HEK293T (cell line): Measurements from ENCODE around the gene NRIP1.

Experiments
- BHLHE40 ChIP-seq: fragments of 450-650 bp; IDR thresholded peaks from 2 replicates; pipeline ENCODE4 v1.6.1; 2016; ENCODE audit warnings: mild to moderate bottlenecking, moderate library complexity, borderline replicate concordance
- ELF4 ChIP-seq: fragments of 450-650 bp; IDR thresholded peaks from 2 replicates; pipeline ENCODE4 v1.6.1; 2017; ENCODE audit warnings: antibody characterized with exemption
- FOXK2 ChIP-seq: fragments of 450-650 bp; IDR thresholded peaks from 2 replicates; pipeline ENCODE4 v1.6.1; 2016; ENCODE audit warnings: mild to moderate bottlenecking
- FOXM1 ChIP-seq: fragments of 450-650 bp; IDR thresholded peaks from 2 replicates; pipeline ENCODE4 v1.6.1; 2017; ENCODE audit warnings: mild to moderate bottlenecking, borderline replicate concordance
- HDGF ChIP-seq: fragments of 450-650 bp; IDR thresholded peaks from 2 replicates; pipeline ENCODE4 v1.6.1; 2017; ENCODE audit warnings: antibody characterized with exemption, borderline replicate concordance
- L3MBTL2 ChIP-seq: fragments of 450-650 bp; conservative IDR thresholded peaks from 2 replicates; pipeline ENCODE4 v1.6.1; 2016; ENCODE audit warnings: mild to moderate bottlenecking
- LEF1 ChIP-seq: fragments of 450-650 bp; IDR thresholded peaks from 2 replicates; pipeline ENCODE4 v1.6.1; 2017; ENCODE audit warnings: mild to moderate bottlenecking, borderline replicate concordance
- NFRKB ChIP-seq: fragments of 450-650 bp; IDR thresholded peaks from 2 replicates; pipeline ENCODE4 v1.6.1; 2016; ENCODE audit warnings: mild to moderate bottlenecking, moderate library complexity
- SP1 ChIP-seq: fragments of 450-650 bp; IDR thresholded peaks from 2 replicates; pipeline ENCODE4 v1.6.1; 2017
- SUZ12 ChIP-seq: fragments of 450-650 bp; IDR thresholded peaks from 2 replicates; pipeline ENCODE4 v1.6.1; 2016; ENCODE audit warnings: mild to moderate bottlenecking
- TARDBP ChIP-seq: fragments of 450-650 bp; IDR thresholded peaks from 2 replicates; pipeline ENCODE4 v1.6.1; 2016
- ZNF384 ChIP-seq: fragments of 450-650 bp; IDR thresholded peaks from 2 replicates; pipeline ENCODE4 v1.6.1; 2016
- TF ChIP-seq, protein P1 (sequence below): fragments of 450-650 bp; IDR thresholded peaks from 2 replicates; pipeline ENCODE4 v1.6.1; 2016

DNA sequence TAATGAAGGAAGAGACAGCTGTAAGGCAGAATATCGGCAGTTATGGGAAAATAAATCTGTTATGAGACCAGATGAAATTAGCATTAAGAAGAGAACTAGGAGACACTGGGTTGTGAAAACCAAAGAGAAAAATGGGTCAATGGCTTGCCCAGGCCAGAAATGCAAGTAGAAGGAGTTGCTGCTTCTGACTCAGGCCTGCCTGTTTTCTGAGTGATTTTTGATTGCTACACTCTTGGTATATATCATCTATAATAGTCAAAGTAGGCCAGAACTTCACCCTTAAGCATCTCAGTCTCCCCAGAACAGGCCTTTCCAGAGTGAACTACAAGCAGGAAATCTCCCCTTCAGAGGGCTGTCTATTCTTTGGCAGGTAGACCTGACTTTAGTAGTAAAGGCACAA lies 107.0 kb downstream of the NRIP1 start:
- no peak for TF ChIP-seq SUZ12
- TF ChIP-seq TARDBP: no peak
- TF ChIP-seq BHLHE40: no peak
- TF ChIP-seq SP1: no peak
- TF ChIP-seq FOXK2: no peak
- no peak for TF ChIP-seq NFRKB
- TF ChIP-seq ZNF384: no peak
- TF ChIP-seq, protein P1, sequence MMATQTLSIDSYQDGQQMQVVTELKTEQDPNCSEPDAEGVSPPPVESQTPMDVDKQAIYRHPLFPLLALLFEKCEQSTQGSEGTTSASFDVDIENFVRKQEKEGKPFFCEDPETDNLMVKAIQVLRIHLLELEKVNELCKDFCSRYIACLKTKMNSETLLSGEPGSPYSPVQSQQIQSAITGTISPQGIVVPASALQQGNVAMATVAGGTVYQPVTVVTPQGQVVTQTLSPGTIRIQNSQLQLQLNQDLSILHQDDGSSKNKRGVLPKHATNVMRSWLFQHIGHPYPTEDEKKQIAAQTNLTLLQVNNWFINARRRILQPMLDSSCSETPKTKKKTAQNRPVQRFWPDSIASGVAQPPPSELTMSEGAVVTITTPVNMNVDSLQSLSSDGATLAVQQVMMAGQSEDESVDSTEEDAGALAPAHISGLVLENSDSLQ: no peak
- TF ChIP-seq HDGF: no peak
- TF ChIP-seq FOXM1: no peak
- no peak for TF ChIP-seq ELF4
- no peak for TF ChIP-seq LEF1
- no peak for TF ChIP-seq L3MBTL2
